OCI-LY7 (cell line): ENCODE measurements around the gene LRRC1. TPM values are rescaled to one million over a fixed set of nuclear protein-coding genes. Genes with fewer than 3 reads are reported as not detected.

ENCODE experiments used
- BruUV-seq: library from RNA; stranded (reverse); fragments of 400-500 nt; replicated peaks from 2 replicates; lab custom pipeline; 2021; lab: Mats Ljungman, UMichigan
- CTCF ChIA-PET: fragments of 300-600 bp; sonication (Branson Sonifier 250); formaldehyde crosslinking; loops from one replicate; lab custom pipeline; 2022; ENCODE audit warnings: antibody characterized with exemption; ENCODE audit not compliant: unreplicated experiment; lab: Charles Lee
- POLR2A ChIA-PET: fragments of 300-600 bp; sonication (Branson Sonifier 250); formaldehyde crosslinking; loops from one replicate; lab custom pipeline; 2022; ENCODE audit warnings: antibody characterized with exemption; lab: Charles Lee
- DNase-seq: peaks from one replicate; pipeline ENCODE4 v3.0.0-alpha.2; 2015; ENCODE audit warnings: low spot score
- H2AFZ ChIP-seq: fragments of 200-600 bp; sonication (generic), shearing (Covaris generic); 2 replicates; pipeline ENCODE4 v1.6.1; 2014; ENCODE audit warnings: mild to moderate bottlenecking, antibody characterized with exemption, low read length, moderate library complexity
- H3K27ac ChIP-seq: fragments of 200-600 bp; sonication (generic); 2 replicates; pipeline ENCODE4 v1.5.1; 2014; ENCODE audit warnings: mixed run types, low read depth, mild to moderate bottlenecking, moderate library complexity, low read length, inconsistent platforms; ENCODE audit not compliant: poor library complexity, severe bottlenecking
- H3K36me3 ChIP-seq: fragments of 200-600 bp; sonication (generic); 2 replicates; pipeline ENCODE4 v1.6.1; 2014; ENCODE audit warnings: mild to moderate bottlenecking, antibody characterized with exemption, low read length, moderate library complexity, mixed read lengths; ENCODE audit not compliant: insufficient read depth
- H3K4me1 ChIP-seq: fragments of 200-600 bp; sonication (generic); 2 replicates; pipeline ENCODE4 v1.5.1; 2014; ENCODE audit warnings: mild to moderate bottlenecking, low read length; ENCODE audit not compliant: insufficient read depth, poor library complexity, severe bottlenecking
- H3K4me2 ChIP-seq: fragments of 200-600 bp; sonication (generic); 2 replicates; pipeline ENCODE4 v1.6.1; 2014; ENCODE audit warnings: mild to moderate bottlenecking, low read length
- H3K4me3 ChIP-seq: fragments of 200-600 bp; sonication (generic); 2 replicates; pipeline ENCODE4 v1.5.1; 2014; ENCODE audit warnings: mild to moderate bottlenecking, low read depth, low read length; ENCODE audit not compliant: poor library complexity, severe bottlenecking
- H3K79me2 ChIP-seq: fragments of 200-600 bp; sonication (generic); 2 replicates; pipeline ENCODE4 v1.6.1; 2016; ENCODE audit warnings: low read depth, mild to moderate bottlenecking, low read length, moderate library complexity, mixed read lengths; ENCODE audit not compliant: insufficient read depth
- H3K9me2 ChIP-seq: fragments of 200-600 bp; sonication (generic); 2 replicates; pipeline ENCODE4 v1.6.1; 2016; ENCODE audit warnings: mild to moderate bottlenecking, low read length, mixed read lengths; ENCODE audit not compliant: insufficient read depth
- H3K9me3 ChIP-seq: fragments of 200-600 bp; sonication (generic); 2 replicates; pipeline ENCODE4 v1.6.1; 2014; ENCODE audit warnings: mild to moderate bottlenecking, mixed run types, low read length, mixed read lengths
- H4K20me1 ChIP-seq: fragments of 200-600 bp; sonication (generic); 2 replicates; pipeline ENCODE4 v1.6.1; 2014; ENCODE audit warnings: mild to moderate bottlenecking, antibody characterized with exemption, low read length, moderate library complexity, mixed read lengths; ENCODE audit not compliant: insufficient read depth
- CTCF ChIP-seq: fragments of 200-600 bp; sonication (generic); conservative IDR thresholded peaks from 2 replicates; pipeline ENCODE4 v1.5.1; 2014; ENCODE audit warnings: mild to moderate bottlenecking, antibody characterized with exemption, low read length, moderate library complexity, mixed read lengths
- EZH2phosphoT487 ChIP-seq: fragments of 200-600 bp; sonication (generic); IDR thresholded peaks from 2 replicates; pipeline ENCODE4 v1.6.1; 2018; ENCODE audit warnings: low read depth, borderline replicate concordance, mild to moderate bottlenecking, mixed run types, antibody characterized with exemption, low read length, moderate library complexity, mixed read lengths
- intact Hi-C: fragments of 100-400 bp; cut with micrococcal nuclease; formaldehyde crosslinking; loops from one replicate; pipeline ENCODE4 v1.10.0; 2022; ENCODE audit not compliant: unreplicated experiment
- total RNA-seq, 2 experiments: library from RNA; depleted of rRNA in 1 of 2; stranded (reverse); fragments of >200 nt in 1 of 2; shearing (Covaris generic) in 1 of 2; gene quantifications; 2 replicates each; pipeline ENCODE4 v1.2.3, GENCODE V29; 2014 to 2022

The LRRC1 gene
- total RNA-seq, 2 experiments from 2014 or later: 8.2 to 8.4 TPM

- ChIA-PET CTCF (no interaction called here), POLR2A (interaction anchor here (0.6 to 0.9 kb wide), 2 partner anchors 9 to 748 kb away, joined by 3 read pairs; no protein-coding TSS in a partner anchor)
- H3K27ac ChIP-seq: no peak overlapping the region
Observed at GRCh38 chr6:53959717-53960116, 164.9 kb downstream of the LRRC1 start.

GRCh38 chr6:53960311-53960710 is 165.5 kb downstream of the LRRC1 start:
- no peak for TF ChIP-seq CTCF
- no peak for TF ChIP-seq EZH2phosphoT487
- no peaks in the 10 kb centered on the region for H3K79me2 ChIP-seq
- no peaks in the 10 kb centered on the region for H3K36me3 ChIP-seq
- no peak for DNase-seq
- no peak overlapping the region for H3K4me2 ChIP-seq
- no peaks in the 10 kb centered on the region for H4K20me1 ChIP-seq
- ChIA-PET POLR2A (no interaction called here), CTCF (no interaction called here)
- no peak overlapping the region for H2AFZ ChIP-seq
- no peaks in the 10 kb centered on the region for H3K4me1 ChIP-seq
- no peak overlapping the region for H3K27ac ChIP-seq
- no peaks in the 10 kb centered on the region for H3K9me2 ChIP-seq
- intact Hi-C loops: no loop called here
- no TSS peak for BruUV-seq
- H3K4me3 ChIP-seq: no peak overlapping the region
- H3K9me3 ChIP-seq: no peaks in the 10 kb centered on the region

More at GRCh38 chr6:53959717-53960116, 164.9 kb downstream of the LRRC1 start:
- H3K79me2 ChIP-seq: no peaks in the 10 kb centered on the region
- no peaks in the 10 kb centered on the region for H3K9me2 ChIP-seq
- DNase-seq: no peak
- TF ChIP-seq CTCF (no peak), EZH2phosphoT487 (no peak)
- no peaks in the 10 kb centered on the region for H4K20me1 ChIP-seq
- H3K36me3 ChIP-seq: no peaks in the 10 kb centered on the region
- no peaks in the 10 kb centered on the region for H3K9me3 ChIP-seq
- no peak overlapping the region for H3K4me3 ChIP-seq
- intact Hi-C loops: loop anchor here (5.0 kb wide), 1 partner anchor 167 kb away; no protein-coding TSS in a partner anchor
- H3K4me1 ChIP-seq: no peaks in the 10 kb centered on the region
- BruUV-seq: no TSS peak
- H2AFZ ChIP-seq: no peak overlapping the region
- H3K4me2 ChIP-seq: no peak overlapping the region

GRCh38 chr6:53961679-53962370 is 167.0 kb downstream of the LRRC1 start:
- POLR2A ChIA-PET: interaction anchor here (0.7 kb wide), 1 partner anchor 169 kb away, joined by 3 read pairs; no protein-coding TSS in a partner anchor
- intact Hi-C loops: no loop called here
- no TSS peak for BruUV-seq
- Histone ChIP-seq H3K4me1 (no peaks in the 10 kb centered on the region), H3K36me3 (no peaks in the 10 kb centered on the region), H3K4me3 (no peak overlapping the region), H3K4me2 (no peak overlapping the region), H3K9me2 (no peaks in the 10 kb centered on the region), H3K9me3 (no peaks in the 10 kb centered on the region), H3K27ac (no peak overlapping the region), H3K79me2 (no peaks in the 10 kb centered on the region), H2AFZ (no peak overlapping the region), H4K20me1 (no peaks in the 10 kb centered on the region)
- CTCF ChIA-PET: no interaction called here
- no peak for TF ChIP-seq CTCF
- TF ChIP-seq EZH2phosphoT487: no peak
- no peak for DNase-seq
